ENCODE measurements around the gene PRTN3. TPM values are rescaled to one million over a fixed set of nuclear protein-coding genes. Genes with fewer than 3 reads are reported as not detected.

The PRTN3 gene
- total and polyA plus RNA-seq, 2 of the 4 experiments (the other 2 are of a cell fraction) = not detected

DNA sequence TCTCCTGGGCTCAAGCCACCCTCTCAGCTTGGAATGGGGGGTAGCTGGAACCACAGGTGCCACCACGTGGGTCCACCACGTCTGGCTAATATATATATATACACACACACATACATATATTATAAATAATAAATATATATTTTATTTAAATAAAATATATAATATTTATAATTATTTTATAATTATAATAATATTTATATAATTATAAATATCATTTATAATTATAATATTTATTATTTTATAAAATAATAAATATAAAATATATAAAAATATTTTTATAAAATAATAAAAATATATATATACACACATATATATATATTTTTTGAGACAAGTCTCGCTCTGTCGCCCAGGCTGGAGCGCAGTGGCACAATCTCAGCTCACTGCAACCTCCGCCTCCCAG is 13.8 kb downstream of the PRTN3 start:
- Histone ChIP-seq H3K14ac (replicated peaks; ENCODE audit: low read depth, low read length) (no peak overlapping the region), H2AK9ac (replicated peaks; ENCODE audit: low read depth, low read length, poor library complexity) (no peak overlapping the region), H3K4me3 (ENCODE audit: insufficient read depth, low read depth, low read length) (no peak overlapping the region), H4K20me1 (ENCODE audit: insufficient read depth, low read length) (no peaks in the 10 kb centered on the region), H2BK5ac (ENCODE audit: low read depth, low read length, poor library complexity, severe bottlenecking) (no peak overlapping the region), H2BK15ac (ENCODE audit: low read depth, low read length) (no peak overlapping the region), H3K4me2 (ENCODE audit: low read depth, low read length) (no peak overlapping the region), H3K9me1 (ENCODE audit: insufficient read depth, low read length) (no peaks in the 10 kb centered on the region), H3K36me3 (ENCODE audit: control insufficient read depth, insufficient read depth, low read length) (no peaks in the 10 kb centered on the region), H3K18ac (ENCODE audit: low read depth, low read length) (no peak overlapping the region), H3K9me3 (ENCODE audit: control insufficient read depth, insufficient read depth, low read length) (no peaks in the 10 kb centered on the region), H3K27me3 (ENCODE audit: control insufficient read depth, insufficient read depth, low read length) (peaks cover 2% of the 10 kb centered on the region; the same call in 1 of the 2 replicates), H3K27ac (ENCODE audit: insufficient read depth, low read length) (no peak overlapping the region), H2AFZ (replicated peaks; ENCODE audit: low read length, poor library complexity) (no peak overlapping the region), H3K4ac (ENCODE audit: low read depth, low read length) (no peak overlapping the region), H3K79me1 (ENCODE audit: low read depth in 1 of 2, low read length in 2 of 2) (no peaks in the 10 kb centered on the region), H4K5ac (ENCODE audit: low read depth, low read length) (no peak overlapping the region), H4K8ac (ENCODE audit: low read depth in 2 of 2, low read length in 2 of 2) (no peak overlapping the region), H4K91ac (ENCODE audit: insufficient read depth, low read depth, low read length) (no peak overlapping the region), H2AK5ac (ENCODE audit: low read depth, low read length) (no peak overlapping the region), H2BK120ac (ENCODE audit: low read depth, low read length) (no peak overlapping the region), H3K9ac (ENCODE audit: low read depth, low read length) (no peak overlapping the region), H2BK20ac (ENCODE audit: low read depth, low read length) (no peak overlapping the region), H3K4me1 (ENCODE audit: control insufficient read depth, insufficient read depth, low read length) (peaks cover 7% of the 10 kb centered on the region), H3K23ac (ENCODE audit: low read depth, low read length) (no peak overlapping the region), H3K56ac (ENCODE audit: extremely low read depth, insufficient read depth, low read length) (no peak overlapping the region)
- no peak for DNase-seq
- intact Hi-C loops (cut with micrococcal nuclease) = no loop called here
- no peak for ATAC-seq (ENCODE audit: low read depth)
- in situ Hi-C loops (cut with MboI; ENCODE audit: low sequenced_read_pairs) = no loop called here
- ChIA-PET CTCF (interaction anchor here (0.7 to 1.6 kb wide), 2 partner anchors 34 to 147 kb away, joined by 3 to 5 read pairs; no protein-coding TSS in a partner anchor), POLR2A (ENCODE audit: unreplicated experiment) (no interaction called here)
- WGBS, 2 experiments (ENCODE audit: extremely low coverage in 2 of 2, insufficient read length in 1 of 2) = no CpG with 5 or more reads among the region's 6 CpGs
- no peak for TF ChIP-seq NFE2L2 (IDR thresholded peaks at IDR 0.05; ENCODE audit: low read depth, low read length)
- TF ChIP-seq, protein P1, sequence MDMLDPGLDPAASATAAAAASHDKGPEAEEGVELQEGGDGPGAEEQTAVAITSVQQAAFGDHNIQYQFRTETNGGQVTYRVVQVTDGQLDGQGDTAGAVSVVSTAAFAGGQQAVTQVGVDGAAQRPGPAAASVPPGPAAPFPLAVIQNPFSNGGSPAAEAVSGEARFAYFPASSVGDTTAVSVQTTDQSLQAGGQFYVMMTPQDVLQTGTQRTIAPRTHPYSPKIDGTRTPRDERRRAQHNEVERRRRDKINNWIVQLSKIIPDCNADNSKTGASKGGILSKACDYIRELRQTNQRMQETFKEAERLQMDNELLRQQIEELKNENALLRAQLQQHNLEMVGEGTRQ (IDR thresholded peaks at IDR 0.05; ENCODE audit: low read depth, low read length) = no peak
- no peak for TF ChIP-seq BHLHE40 (IDR thresholded peaks at IDR 0.05; ENCODE audit: low read depth, low read length)
- TF ChIP-seq MAFK (IDR thresholded peaks at IDR 0.05; ENCODE audit: low read depth, low read length) = no peak
- TF ChIP-seq, protein P2, sequence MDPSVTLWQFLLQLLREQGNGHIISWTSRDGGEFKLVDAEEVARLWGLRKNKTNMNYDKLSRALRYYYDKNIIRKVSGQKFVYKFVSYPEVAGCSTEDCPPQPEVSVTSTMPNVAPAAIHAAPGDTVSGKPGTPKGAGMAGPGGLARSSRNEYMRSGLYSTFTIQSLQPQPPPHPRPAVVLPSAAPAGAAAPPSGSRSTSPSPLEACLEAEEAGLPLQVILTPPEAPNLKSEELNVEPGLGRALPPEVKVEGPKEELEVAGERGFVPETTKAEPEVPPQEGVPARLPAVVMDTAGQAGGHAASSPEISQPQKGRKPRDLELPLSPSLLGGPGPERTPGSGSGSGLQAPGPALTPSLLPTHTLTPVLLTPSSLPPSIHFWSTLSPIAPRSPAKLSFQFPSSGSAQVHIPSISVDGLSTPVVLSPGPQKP (IDR thresholded peaks at IDR 0.05; ENCODE audit: borderline replicate concordance, low read depth, low read length) = no peak
- no peak for TF ChIP-seq MXI1 (IDR thresholded peaks at IDR 0.05; ENCODE audit: borderline replicate concordance, low read depth, low read length)
- TF ChIP-seq, protein P3, sequence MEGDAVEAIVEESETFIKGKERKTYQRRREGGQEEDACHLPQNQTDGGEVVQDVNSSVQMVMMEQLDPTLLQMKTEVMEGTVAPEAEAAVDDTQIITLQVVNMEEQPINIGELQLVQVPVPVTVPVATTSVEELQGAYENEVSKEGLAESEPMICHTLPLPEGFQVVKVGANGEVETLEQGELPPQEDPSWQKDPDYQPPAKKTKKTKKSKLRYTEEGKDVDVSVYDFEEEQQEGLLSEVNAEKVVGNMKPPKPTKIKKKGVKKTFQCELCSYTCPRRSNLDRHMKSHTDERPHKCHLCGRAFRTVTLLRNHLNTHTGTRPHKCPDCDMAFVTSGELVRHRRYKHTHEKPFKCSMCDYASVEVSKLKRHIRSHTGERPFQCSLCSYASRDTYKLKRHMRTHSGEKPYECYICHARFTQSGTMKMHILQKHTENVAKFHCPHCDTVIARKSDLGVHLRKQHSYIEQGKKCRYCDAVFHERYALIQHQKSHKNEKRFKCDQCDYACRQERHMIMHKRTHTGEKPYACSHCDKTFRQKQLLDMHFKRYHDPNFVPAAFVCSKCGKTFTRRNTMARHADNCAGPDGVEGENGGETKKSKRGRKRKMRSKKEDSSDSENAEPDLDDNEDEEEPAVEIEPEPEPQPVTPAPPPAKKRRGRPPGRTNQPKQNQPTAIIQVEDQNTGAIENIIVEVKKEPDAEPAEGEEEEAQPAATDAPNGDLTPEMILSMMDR (conservative IDR thresholded peaks at IDR 0.05; ENCODE audit: low read depth, low read length) = no peak
- no peak for TF ChIP-seq RCOR1 (IDR thresholded peaks at IDR 0.05; ENCODE audit: insufficient replicate concordance, low read length)
- no peak for TF ChIP-seq RAD21 (IDR thresholded peaks at IDR 0.05; ENCODE audit: low read length)
- no peak for TF ChIP-seq SMC3 (IDR thresholded peaks at IDR 0.05; ENCODE audit: low read depth, low read length)
- no peak for TF ChIP-seq RFX5 (IDR thresholded peaks at IDR 0.05; ENCODE audit: low read depth, low read length)
- no peak for TF ChIP-seq POLR2A (IDR thresholded peaks at IDR 0.05; ENCODE audit: low read depth, low read length)
- no peak for TF ChIP-seq MAZ (IDR thresholded peaks at IDR 0.05; ENCODE audit: borderline replicate concordance, low read depth, low read length)
- no peak for TF ChIP-seq CHD1 (IDR thresholded peaks at IDR 0.05; ENCODE audit: low read depth, low read length)
- no peak for TF ChIP-seq CEBPB (IDR thresholded peaks at IDR 0.05; ENCODE audit: low read depth, low read length)
- BruUV-seq (replicated peaks) = no TSS peak
- dilution Hi-C loops (cut with HindIII; ENCODE audit: low sequenced_read_pairs, unreplicated experiment) = no loop called here
